Bronchial epithelial cell (primary cell): ENCODE measurements around the gene SYNE1. TPM values are rescaled to one million over a fixed set of nuclear protein-coding genes. Genes with fewer than 3 reads are reported as not detected.

Experiments used
- DNase-seq: peaks from one replicate; pipeline ENCODE4 v3.0.0-alpha.2; 2010; ENCODE audit warnings: low read depth
- FAIRE-seq: peaks from 2 replicates; lab custom pipeline; 2011; peaks lifted over from hg19 to GRCh38; lab: Jason Lieb, UNC
- H3K27me3 ChIP-seq: 2 replicates; pipeline ENCODE4 v1.5.1; 2011; ENCODE audit warnings: low read length; ENCODE audit not compliant: control insufficient read depth, insufficient read depth
- H3K36me3 ChIP-seq: 2 replicates; pipeline ENCODE4 v1.5.1; 2011; ENCODE audit warnings: low read length; ENCODE audit not compliant: control insufficient read depth, insufficient read depth
- H3K4me3 ChIP-seq: 2 replicates; pipeline ENCODE4 v1.5.1; 2011; ENCODE audit warnings: mild to moderate bottlenecking, low read depth, low read length, control low read depth
- total RNA-seq: library from RNA; depleted of rRNA; stranded (reverse); fragments of >200 nt; gene quantifications from 2 replicates; pipeline ENCODE4 v1.2.1, GENCODE V29; 2014
- TF ChIP-seq, protein P1 (sequence below): IDR thresholded peaks from 2 replicates; pipeline ENCODE4 v1.5.1; 2011; ENCODE audit warnings: mild to moderate bottlenecking, moderate library complexity, low read length, control low read depth, inconsistent platforms; ENCODE audit not compliant: insufficient read depth, severe bottlenecking

The SYNE1 gene
- total RNA-seq, 1 donor from 2014 or later, result 15.8 TPM

DNA sequence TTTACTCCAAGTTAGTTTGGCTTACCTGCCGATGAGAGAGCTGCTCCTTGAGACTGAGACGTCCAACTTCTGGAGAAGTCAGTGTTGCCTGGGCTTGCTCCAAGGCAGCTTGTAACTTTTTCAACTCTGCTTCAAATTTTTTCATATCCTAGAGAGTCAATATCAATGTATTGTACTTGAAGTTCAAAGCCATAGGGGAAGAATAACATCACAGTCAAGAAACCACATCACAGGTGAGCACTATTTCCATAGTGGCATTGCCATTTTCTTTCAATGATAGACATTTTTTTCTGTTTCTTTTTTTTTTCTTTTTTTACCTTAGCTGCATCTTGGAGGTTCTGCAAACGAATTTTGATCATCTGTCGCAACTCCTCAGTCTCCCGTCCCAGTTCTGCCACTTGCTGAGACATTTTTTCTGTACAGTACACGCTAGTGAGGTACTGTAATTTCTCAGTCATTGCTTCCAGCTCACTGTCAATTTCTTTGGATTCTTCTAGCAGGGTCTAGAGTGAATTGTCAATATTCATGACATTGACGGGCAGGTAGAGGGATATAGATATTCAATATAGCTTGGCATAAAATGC is 326.7 kb downstream of the SYNE1 start:
- Histone ChIP-seq H3K36me3 (no peaks in the 10 kb centered on the region), H3K4me3 (no peak overlapping the region), H3K27me3 (no peaks in the 10 kb centered on the region)
- FAIRE-seq (no peak), DNase-seq (no peak)
- TF ChIP-seq, protein P1, sequence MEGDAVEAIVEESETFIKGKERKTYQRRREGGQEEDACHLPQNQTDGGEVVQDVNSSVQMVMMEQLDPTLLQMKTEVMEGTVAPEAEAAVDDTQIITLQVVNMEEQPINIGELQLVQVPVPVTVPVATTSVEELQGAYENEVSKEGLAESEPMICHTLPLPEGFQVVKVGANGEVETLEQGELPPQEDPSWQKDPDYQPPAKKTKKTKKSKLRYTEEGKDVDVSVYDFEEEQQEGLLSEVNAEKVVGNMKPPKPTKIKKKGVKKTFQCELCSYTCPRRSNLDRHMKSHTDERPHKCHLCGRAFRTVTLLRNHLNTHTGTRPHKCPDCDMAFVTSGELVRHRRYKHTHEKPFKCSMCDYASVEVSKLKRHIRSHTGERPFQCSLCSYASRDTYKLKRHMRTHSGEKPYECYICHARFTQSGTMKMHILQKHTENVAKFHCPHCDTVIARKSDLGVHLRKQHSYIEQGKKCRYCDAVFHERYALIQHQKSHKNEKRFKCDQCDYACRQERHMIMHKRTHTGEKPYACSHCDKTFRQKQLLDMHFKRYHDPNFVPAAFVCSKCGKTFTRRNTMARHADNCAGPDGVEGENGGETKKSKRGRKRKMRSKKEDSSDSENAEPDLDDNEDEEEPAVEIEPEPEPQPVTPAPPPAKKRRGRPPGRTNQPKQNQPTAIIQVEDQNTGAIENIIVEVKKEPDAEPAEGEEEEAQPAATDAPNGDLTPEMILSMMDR, result no peak

DNA sequence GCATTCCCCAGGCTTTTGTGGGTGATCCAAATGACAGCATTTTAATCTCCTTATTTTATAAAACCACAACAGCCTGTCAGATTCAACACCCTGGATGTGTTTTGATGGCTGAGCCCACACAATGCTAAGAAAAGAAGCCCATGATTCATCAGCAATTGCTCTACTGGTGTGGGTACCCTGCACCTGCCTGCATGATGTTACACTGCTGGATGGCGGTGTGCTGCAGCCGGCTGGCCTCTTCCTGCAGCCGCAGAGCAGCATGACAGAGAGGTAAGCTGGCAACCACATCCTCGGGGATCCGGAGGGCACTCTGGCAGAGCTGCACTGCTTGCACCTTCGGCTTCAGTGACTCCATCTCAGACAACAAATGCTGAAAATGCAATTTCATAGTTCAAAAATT is 327.5 kb downstream of the SYNE1 start:
- TF ChIP-seq, protein P1, result no peak
- Histone ChIP-seq H3K36me3 (no peaks in the 10 kb centered on the region), H3K4me3 (no peak overlapping the region), H3K27me3 (no peaks in the 10 kb centered on the region)
- no peak for FAIRE-seq
- DNase-seq, result no peak

DNA sequence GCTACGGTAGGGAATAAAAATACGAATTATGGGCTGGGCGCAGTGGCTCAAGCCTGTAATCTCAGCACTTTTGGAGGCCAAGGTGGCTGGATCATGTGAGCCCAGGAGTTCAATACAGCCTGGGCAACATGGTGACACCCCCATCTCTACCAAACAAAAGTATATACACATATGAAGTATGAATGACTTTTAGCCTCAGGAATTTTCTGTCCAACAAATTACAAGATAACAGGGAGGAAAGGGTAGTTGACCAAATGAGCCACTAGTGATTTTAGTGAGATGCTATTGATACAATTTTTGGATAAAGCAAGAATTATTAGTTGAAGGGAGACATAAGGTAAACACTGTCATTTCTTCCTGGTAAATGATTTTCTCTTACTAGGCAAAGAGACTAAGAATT is 328.2 kb downstream of the SYNE1 start:
- TF ChIP-seq, protein P1, result no peak
- no peaks in the 10 kb centered on the region for H3K36me3 ChIP-seq
- no peaks in the 10 kb centered on the region for H3K27me3 ChIP-seq
- H3K4me3 ChIP-seq, result no peak overlapping the region
- DNase-seq (no peak), FAIRE-seq (no peak)

DNA sequence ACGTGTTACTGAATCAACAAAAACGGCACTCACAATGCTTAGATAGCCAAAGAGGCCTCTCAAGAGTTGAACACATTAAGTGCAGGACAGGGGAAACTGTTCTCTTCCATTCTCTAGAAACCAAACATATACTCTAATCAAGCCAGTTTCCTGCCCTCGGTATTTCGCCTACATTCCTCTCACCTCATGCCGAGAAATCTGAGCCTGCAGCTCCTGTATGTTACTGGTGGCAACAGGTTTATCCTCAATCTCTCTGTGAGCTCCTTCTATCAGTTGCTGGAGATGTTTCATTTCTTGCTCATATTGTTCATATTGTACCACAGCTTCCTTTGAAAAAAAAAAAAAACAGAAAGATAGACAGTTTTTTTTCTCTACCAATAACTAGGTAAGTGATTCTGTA is 328.9 kb downstream of the SYNE1 start:
- Histone ChIP-seq H3K27me3 (no peaks in the 10 kb centered on the region), H3K4me3 (no peak overlapping the region), H3K36me3 (no peaks in the 10 kb centered on the region)
- no peak for DNase-seq
- FAIRE-seq, result no peak
- TF ChIP-seq, protein P1, result no peak

DNA sequence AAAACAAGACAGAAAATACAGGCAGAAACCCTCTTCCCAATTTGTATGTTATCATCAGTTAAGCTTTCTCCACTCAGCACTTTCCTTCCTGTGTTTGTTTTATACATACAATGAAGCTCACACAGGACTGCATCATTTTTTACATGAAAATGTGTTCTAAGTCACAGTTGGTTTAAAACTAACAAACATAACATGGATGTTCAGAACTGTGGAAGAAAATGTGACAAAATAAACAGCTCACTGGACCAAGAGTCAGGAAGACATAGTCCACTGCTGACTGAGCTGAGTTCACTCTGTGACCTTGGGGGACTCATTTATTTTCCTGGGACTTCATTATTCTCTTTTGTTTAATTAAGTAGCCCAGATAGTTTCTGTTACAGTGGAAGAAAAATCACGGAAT is 331.5 kb downstream of the SYNE1 start:
- TF ChIP-seq, protein P1, result no peak
- Histone ChIP-seq H3K4me3 (no peak overlapping the region), H3K36me3 (no peaks in the 10 kb centered on the region), H3K27me3 (no peaks in the 10 kb centered on the region)
- no peak for DNase-seq
- FAIRE-seq, result no peak
